SK-N-SH (cell line): ENCODE data around the gene THAP8. TPM values are rescaled to one million over a fixed set of nuclear protein-coding genes. Genes with fewer than 3 reads are reported as not detected.

Source experiments
- CTCF ChIA-PET: fragments of 300-600, 350-600 bp; formaldehyde crosslinking; extraction: SDS; loops from one replicate; lab custom pipeline; 2021; lab: Yijun Ruan, JAX
- POLR2A ChIA-PET: fragments of 350-600 bp; sonication (Branson Sonifier 250); formaldehyde crosslinking; extraction: SDS; loops from one replicate; lab custom pipeline; 2020; ENCODE audit warnings: antibody characterized with exemption, inconsistent platforms; lab: Yijun Ruan, JAX
- DNase-seq: peaks from one replicate; pipeline ENCODE4 v3.0.0; 2012
- H2AFZ ChIP-seq: fragments of 200-600 bp; sonication (generic); 2 replicates; pipeline ENCODE4 v1.8.1; 2016; ENCODE audit warnings: antibody characterized with exemption, mild to moderate bottlenecking, low read depth
- H3F3A ChIP-seq: fragments of 200-600 bp; sonication (generic); replicated peaks from 2 replicates; pipeline ENCODE3; 2016; ENCODE audit warnings: antibody characterized with exemption, mild to moderate bottlenecking; ENCODE audit not compliant: insufficient read depth
- H3K27ac ChIP-seq, 2 experiments: fragments of 200-500 bp in 1 of 2; fragments of 200-600 bp in 1 of 2; sonication (Bioruptor generic) in 1 of 2; sonication (generic), shearing (Covaris generic) in 1 of 2; 2 replicates each; pipeline versions ENCODE4 v1.5.1 to v1.6.1; 2014 to 2016; ENCODE audit warnings: low read depth in 2 of 2, inconsistent platforms in 1 of 2, low read length in 1 of 2, mild to moderate bottlenecking in 1 of 2, mixed read lengths in 1 of 2
- H3K27me3 ChIP-seq: fragments of 200-600 bp; sonication (generic), shearing (Covaris generic); 2 replicates; pipeline ENCODE4 v1.6.1; 2016; ENCODE audit warnings: mixed run types; ENCODE audit not compliant: insufficient read depth
- H3K36me3 ChIP-seq, 2 experiments: fragments of 200-500 bp in 1 of 2; fragments of 200-600 bp in 1 of 2; sonication (Bioruptor generic) in 1 of 2; sonication (generic) in 1 of 2; replicated peaks in 1 of 2; 2 replicates each; pipeline versions ENCODE3 to v1.5.1; 2014 to 2016; ENCODE audit warnings: low read length in 1 of 2, mild to moderate bottlenecking in 1 of 2; ENCODE audit not compliant: insufficient read depth in 2 of 2, control insufficient read depth in 1 of 2
- H3K4me1 ChIP-seq, 2 experiments: fragments of 200-500 bp in 1 of 2; fragments of 200-600 bp in 1 of 2; sonication (Bioruptor generic) in 1 of 2; sonication (generic), shearing (Covaris generic) in 1 of 2; 2 replicates each; pipeline versions ENCODE4 v1.5.1 to v1.6.1; 2014 to 2016; ENCODE audit warnings: low read depth in 1 of 2, low read length in 1 of 2, mixed run types in 1 of 2; ENCODE audit not compliant: insufficient read depth in 2 of 2, control insufficient read depth in 1 of 2
- H3K4me2 ChIP-seq: fragments of 200-600 bp; sonication (generic), shearing (Covaris generic); 2 replicates; pipeline ENCODE4 v1.6.1; 2017; ENCODE audit warnings: mixed run types
- H3K4me3 ChIP-seq, 2 experiments: fragments of 200-500 bp in 1 of 2; fragments of 200-600 bp in 1 of 2; sonication (Bioruptor generic) in 1 of 2; sonication (generic), shearing (Covaris generic) in 1 of 2; 2 replicates each; pipeline versions ENCODE4 v1.5.1 to v1.8.1; 2014 to 2016; ENCODE audit warnings: low read depth in 2 of 2, inconsistent platforms in 1 of 2, low read length in 1 of 2, mild to moderate bottlenecking in 1 of 2, mixed read lengths in 1 of 2, moderate library complexity in 1 of 2
- H3K79me2 ChIP-seq: fragments of 200-600 bp; sonication (generic); 2 replicates; pipeline ENCODE4 v1.8.1; 2017; ENCODE audit warnings: mild to moderate bottlenecking; ENCODE audit not compliant: insufficient read depth
- H3K9ac ChIP-seq: fragments of 200-600 bp; sonication (generic); 2 replicates; pipeline ENCODE4 v1.6.1; 2017; ENCODE audit warnings: mixed run types
- H3K9me2 ChIP-seq: fragments of 200-600 bp; sonication (generic); 2 replicates; pipeline ENCODE4 v1.6.1; 2017; ENCODE audit warnings: mixed run types
- H3K9me3 ChIP-seq: fragments of 200-600 bp; sonication (generic); 2 replicates; pipeline ENCODE4 v1.6.1; 2017; ENCODE audit warnings: mixed run types, mild to moderate bottlenecking, moderate library complexity
- H4K20me1 ChIP-seq: fragments of 200-600 bp; sonication (generic); 2 replicates; pipeline ENCODE4 v1.6.1; 2017; ENCODE audit warnings: mild to moderate bottlenecking, mixed run types; ENCODE audit not compliant: insufficient read depth
- CTCF ChIP-seq: fragments of 200-600 bp; sonication (generic); IDR thresholded peaks from 2 replicates; pipeline ENCODE4 v1.6.1; 2017; ENCODE audit warnings: antibody characterized with exemption, mild to moderate bottlenecking, moderate library complexity
- FOSL2 ChIP-seq: IDR thresholded peaks from 2 replicates; pipeline ENCODE4 v1.4.0; 2012; ENCODE audit warnings: low read depth, mild to moderate bottlenecking, moderate library complexity, borderline replicate concordance
- FOXJ3 ChIP-seq: sonication (generic); formaldehyde crosslinking; IDR thresholded peaks from 2 replicates; pipeline ENCODE4 v1.5.1; 2020; ENCODE audit warnings: mild to moderate bottlenecking, missing genetic modification reagents
- GATA2 ChIP-seq: sonication (generic); formaldehyde crosslinking; IDR thresholded peaks from 2 replicates; pipeline ENCODE4 v1.5.0; 2020; ENCODE audit warnings: mild to moderate bottlenecking, missing genetic modification reagents
- IRF3 ChIP-seq: fragments of 150-350 bp; IDR thresholded peaks from 2 replicates; pipeline ENCODE4 v1.6.1; 2016; ENCODE audit warnings: mild to moderate bottlenecking, low read depth, low read length
- MAX ChIP-seq: IDR thresholded peaks from 2 replicates; pipeline ENCODE4 v1.4.0; 2012; ENCODE audit warnings: low read depth
- MEF2A ChIP-seq: IDR thresholded peaks from 2 replicates; pipeline ENCODE4 v1.4.0; 2012; ENCODE audit warnings: low read depth, borderline replicate concordance
- MXI1 ChIP-seq: IDR thresholded peaks from 2 replicates; pipeline ENCODE4 v1.6.1; 2012; ENCODE audit warnings: mild to moderate bottlenecking, low read depth, low read length, improper control_type of control experiment
- NFIC ChIP-seq: IDR thresholded peaks from 2 replicates; pipeline ENCODE4 v1.4.0; 2012; ENCODE audit warnings: borderline replicate concordance
- PBX3 ChIP-seq: IDR thresholded peaks from 2 replicates; pipeline ENCODE4; 2012
- RAD21 ChIP-seq: IDR thresholded peaks from 2 replicates; pipeline ENCODE4 v1.6.1; 2012; ENCODE audit warnings: mild to moderate bottlenecking, low read length
- REST ChIP-seq: IDR thresholded peaks from 2 replicates; pipeline ENCODE4 v1.6.1; 2012; ENCODE audit warnings: mild to moderate bottlenecking, low read depth, low read length, moderate library complexity
- RFX5 ChIP-seq: IDR thresholded peaks from 2 replicates; pipeline ENCODE4 v1.6.1; 2012; ENCODE audit warnings: mild to moderate bottlenecking, improper control_type of control experiment, low read length
- SMC3 ChIP-seq: IDR thresholded peaks from 2 replicates; pipeline ENCODE4 v1.6.1; 2012; ENCODE audit warnings: low read depth, low read length, improper control_type of control experiment
- TAF1 ChIP-seq: IDR thresholded peaks from 2 replicates; pipeline ENCODE4 v1.6.1; 2012; ENCODE audit warnings: low read depth, mild to moderate bottlenecking, low read length, moderate library complexity, borderline replicate concordance
- USF1 ChIP-seq: IDR thresholded peaks from 2 replicates; pipeline ENCODE4 v1.4.0; 2012; ENCODE audit warnings: low read depth, borderline replicate concordance
- ZBTB33 ChIP-seq: IDR thresholded peaks from 2 replicates; pipeline ENCODE4 v1.4.0; 2012; ENCODE audit warnings: low read depth, borderline replicate concordance
- WGBS: methylation state at CpG from one replicate; pipeline ENCODE4 v1.1.6; 2017; ENCODE audit warnings: low lambda C conversion rate; 5-methylcytosine and 5-hydroxymethylcytosine counted together
- polyA plus RNA-seq, 3 experiments: library from polyadenylated mRNA; depleted of rRNA; stranded (reverse); fragments of >200 nt; gene quantifications; 2 replicates each; pipeline ENCODE4 v1.2.3, GENCODE V29; 2012

Gene THAP8
- polyA plus RNA-seq, 1 of the 3 experiments (the other 2 are of a cell fraction): 6.3 TPM

GRCh38 chr19:36003284-36003683 lies 50.8 kb downstream of the THAP8 start:
- no peak overlapping the region for H3K27ac ChIP-seq
- no peaks in the 10 kb centered on the region for H3K9me3 ChIP-seq
- WGBS: 100% methylated on average over 4 of the region's 4 CpGs
- no peaks in the 10 kb centered on the region for H3K36me3 ChIP-seq
- ChIA-PET POLR2A (no interaction called here), CTCF (interaction anchor here (1.2 kb wide), 1 partner anchor 121 kb away, joined by 3 read pairs; no protein-coding TSS in a partner anchor)
- no peaks in the 10 kb centered on the region for H3K9me2 ChIP-seq
- TF ChIP-seq TAF1: no peak
- TF ChIP-seq SMC3: no peak
- TF ChIP-seq GATA2 (CRISPR knock-in tag): no peak
- TF ChIP-seq PBX3: no peak
- TF ChIP-seq ZBTB33: no peak
- TF ChIP-seq MXI1: no peak
- TF ChIP-seq FOXJ3 (CRISPR knock-in tag): no peak
- TF ChIP-seq MAX: no peak
- TF ChIP-seq RFX5: no peak
- no peak for TF ChIP-seq IRF3
- no peak for TF ChIP-seq FOSL2
- no peak for TF ChIP-seq MEF2A
- TF ChIP-seq NFIC: no peak
- no peak for TF ChIP-seq USF1
- no peak for TF ChIP-seq REST
- TF ChIP-seq CTCF: no peak
- no peak for TF ChIP-seq RAD21
- 0 out of 2 replicates have a peak, but pooled peaks cover 10% of the 10 kb centered on the region for H4K20me1 ChIP-seq
- H3K27me3 ChIP-seq: no peaks in the 10 kb centered on the region
- H3F3A ChIP-seq: peaks cover 12% of the 10 kb centered on the region
- no peak overlapping the region for H2AFZ ChIP-seq
- H3K4me1 ChIP-seq: peaks cover 0 to 3% of the 10 kb centered on the region in 2 experiments; a peak in 1 of 4 replicates
- no peak overlapping the region for H3K4me2 ChIP-seq
- no peak overlapping the region for H3K9ac ChIP-seq
- no peak overlapping the region for H3K4me3 ChIP-seq
- no peak for DNase-seq
- H3K79me2 ChIP-seq: peaks cover 20% of the 10 kb centered on the region; the same call in 1 of the 2 replicates
